ENCODE results near the gene AGER.

GRCh38 chr6:32192608-32193039 lies 8.6 kb upstream of the AGER start, which contains the start of gene GPSM3:
- TF ChIP-seq CTCF (IDR thresholded peaks at IDR 0.05; ENCODE audit: poor library complexity) (no peak), EZH2 (IDR thresholded peaks at IDR 0.05; ENCODE audit: borderline replicate concordance) (no peak), EZH2phosphoT487 (IDR thresholded peaks at IDR 0.05; ENCODE audit: low read depth, severe bottlenecking, unreplicated experiment) (no peak)
